Activated T-cell treated with anti-CD3 and anti-CD28 coated beads for 24 hours (primary cell): Measurements from ENCODE around the gene VEPH1.

Source experiments
- DNase-seq: peaks from one replicate; pipeline ENCODE4 v3.0.0-alpha.2; 2020; ENCODE audit warnings: low read depth

The VEPH1 gene

DNA sequence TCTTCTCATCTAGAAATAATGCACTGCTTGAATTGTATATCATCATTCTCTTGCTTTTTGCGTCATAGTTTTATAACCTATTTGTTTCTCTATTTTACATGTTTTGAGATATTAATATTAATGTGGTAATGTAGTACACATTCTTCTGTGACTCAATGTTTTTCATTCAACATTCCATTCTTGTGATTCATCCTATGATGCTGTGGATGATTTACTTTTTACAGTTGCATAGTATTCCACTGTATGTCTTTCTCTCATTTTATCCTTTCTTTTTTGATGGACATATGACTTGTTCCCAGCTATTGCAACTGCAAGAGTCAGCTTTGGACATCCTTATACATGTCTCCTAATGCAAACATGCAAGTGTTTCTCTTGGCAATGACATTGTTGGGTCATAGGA is 20.6 kb upstream of the VEPH1 start:
- DNase-seq = no peak

DNA sequence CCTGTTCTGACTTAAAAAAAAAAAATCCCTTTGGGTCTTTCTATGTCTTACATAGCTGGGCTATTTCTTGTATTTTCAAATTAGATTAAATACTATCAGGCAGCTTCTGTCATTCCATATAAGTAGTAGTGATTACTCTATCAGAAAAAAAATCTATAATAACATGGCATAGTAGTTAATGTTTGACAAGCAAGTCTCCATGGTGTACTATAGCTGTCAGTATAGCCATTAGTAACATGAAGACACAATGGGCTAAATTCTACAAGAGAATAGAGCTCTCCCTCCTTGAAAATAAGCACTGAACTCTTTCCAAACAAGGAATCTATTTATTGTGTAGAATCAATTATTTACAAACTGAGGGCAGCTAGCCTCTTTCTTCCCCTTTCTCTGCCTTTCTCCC is 19.4 kb upstream of the VEPH1 start:
- DNase-seq = no peak

DNA sequence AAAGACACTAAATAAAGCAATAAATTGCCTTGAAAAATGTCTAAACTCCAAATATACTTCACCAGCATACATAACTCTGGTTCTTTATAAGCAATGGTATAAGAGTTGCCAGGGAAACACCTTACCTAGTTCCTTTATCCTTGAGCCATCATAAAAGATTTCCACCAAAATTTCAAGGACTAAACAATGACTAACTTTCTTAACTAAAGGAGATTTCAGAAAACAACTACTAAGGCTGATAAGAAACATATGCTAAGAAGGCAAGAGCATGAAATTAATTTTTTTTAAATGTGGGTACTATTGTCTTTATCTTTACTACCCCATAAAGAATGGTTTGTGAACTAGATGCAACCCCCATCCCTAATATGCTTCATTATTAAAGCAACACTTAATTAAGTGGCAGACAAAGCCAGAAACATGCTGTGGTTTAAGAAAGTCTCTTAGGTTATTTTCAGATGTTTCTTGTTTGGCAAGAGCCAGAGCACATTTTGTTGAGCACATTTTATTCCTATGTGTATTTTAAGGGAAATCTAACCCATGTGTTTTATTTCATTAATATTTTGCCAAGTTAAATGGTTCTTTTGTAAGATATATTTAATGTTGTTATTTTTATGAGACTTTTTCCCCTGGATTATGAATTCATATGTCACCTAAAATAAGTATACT is 17.4 kb upstream of the VEPH1 start:
- no peak for DNase-seq

DNA sequence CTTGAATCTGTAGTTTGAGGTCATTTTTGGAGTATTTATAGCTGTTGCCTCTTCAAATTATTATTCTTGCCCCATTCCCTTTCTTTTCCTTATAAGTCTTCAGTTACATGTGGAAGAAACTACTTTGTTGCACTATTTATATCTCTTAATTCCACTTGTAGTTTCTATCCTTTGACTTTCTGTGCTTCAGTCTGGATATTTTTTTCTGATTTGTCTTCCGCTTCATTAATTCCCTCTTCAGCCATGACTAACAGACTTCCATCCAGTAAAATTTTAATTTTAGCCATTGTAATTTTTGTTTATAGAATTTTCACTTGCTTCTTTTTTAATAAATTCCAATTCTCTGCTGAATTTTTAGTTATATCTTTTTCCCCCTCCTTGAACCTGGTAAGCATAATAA is 15.7 kb upstream of the VEPH1 start:
- no peak for DNase-seq

DNA sequence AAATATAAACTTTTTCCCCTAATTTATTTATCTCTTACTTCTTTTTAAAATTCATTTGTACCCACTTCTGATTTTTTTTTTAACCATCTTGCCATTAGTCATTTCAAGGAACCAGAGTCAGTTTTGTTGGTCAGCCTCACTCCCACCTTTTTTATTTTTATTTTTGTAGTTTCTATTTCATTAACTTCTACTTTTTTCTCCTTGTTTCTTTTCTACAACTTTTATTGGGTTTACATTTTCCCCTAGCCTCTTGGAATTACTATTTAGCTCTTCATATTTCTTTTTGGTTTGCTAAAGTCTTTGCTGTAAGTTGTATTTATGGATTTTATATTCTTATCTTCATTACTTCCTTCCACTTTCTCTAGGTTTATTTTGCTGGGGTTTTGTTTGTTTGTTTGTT is 13.7 kb upstream of the VEPH1 start:
- DNase-seq = no peak

DNA sequence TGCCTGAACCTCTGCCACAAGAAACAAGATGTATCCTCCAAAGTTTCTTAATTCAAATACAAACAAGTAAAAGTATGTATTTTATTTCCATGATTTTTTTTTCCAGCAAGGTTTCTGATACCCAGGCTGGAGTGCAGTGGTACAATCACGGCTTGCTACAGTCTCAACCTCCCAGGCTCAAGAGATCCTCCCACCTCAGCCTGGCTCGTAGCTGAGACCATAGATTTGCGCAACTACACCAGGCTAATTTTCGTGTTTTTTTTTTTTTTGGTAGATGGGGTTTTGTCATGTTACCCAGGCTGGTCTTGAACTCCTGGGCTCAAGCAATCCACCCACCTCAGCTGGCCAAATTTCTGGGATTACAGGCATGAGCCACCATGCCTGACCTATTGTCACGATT is 12.2 kb upstream of the VEPH1 start:
- no peak for DNase-seq

DNA sequence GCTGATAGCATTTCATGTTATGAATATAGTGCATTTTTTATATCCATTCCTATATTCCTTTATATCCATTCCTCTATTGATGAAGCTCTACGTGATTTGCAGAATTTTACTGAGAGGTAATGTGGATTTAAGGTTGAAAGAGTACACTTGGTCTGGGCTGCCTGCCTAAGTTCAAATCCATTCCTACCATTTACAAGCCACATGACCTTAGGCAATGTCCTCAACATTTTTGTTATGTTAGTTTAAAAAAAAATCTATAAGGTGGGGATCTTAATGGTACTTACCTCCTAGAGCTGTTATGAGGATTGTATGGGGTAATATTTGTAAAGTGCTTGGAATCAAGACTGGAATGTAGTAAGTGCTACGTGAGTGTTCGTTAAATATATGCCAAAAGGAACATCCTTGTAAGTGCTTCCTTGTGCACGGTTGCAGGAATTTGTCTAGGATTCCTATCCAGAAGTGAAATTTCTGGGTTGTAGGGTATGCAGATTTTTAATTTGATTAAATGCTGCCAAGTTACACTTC is 11.2 kb upstream of the VEPH1 start:
- DNase-seq = no peak

DNA sequence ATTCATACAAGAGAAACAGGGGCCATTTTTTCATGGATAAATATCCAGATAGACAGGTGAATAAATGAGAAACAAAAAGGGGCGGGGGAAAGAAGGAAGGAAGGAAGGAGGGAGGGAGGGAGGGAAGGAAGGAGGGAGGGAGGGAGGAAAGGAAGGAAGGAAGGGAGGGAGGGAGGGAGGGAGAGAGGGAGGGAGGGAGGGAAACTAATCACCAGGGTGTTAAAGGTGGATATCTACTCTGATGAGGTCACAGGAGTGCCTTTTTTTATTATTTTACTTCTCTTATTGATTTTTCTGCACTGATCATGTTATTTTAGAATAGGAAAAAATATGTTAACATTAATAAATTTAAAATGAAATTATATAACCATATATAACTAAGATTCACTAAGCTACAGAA is 10.4 kb upstream of the VEPH1 start:
- no peak for DNase-seq

DNA sequence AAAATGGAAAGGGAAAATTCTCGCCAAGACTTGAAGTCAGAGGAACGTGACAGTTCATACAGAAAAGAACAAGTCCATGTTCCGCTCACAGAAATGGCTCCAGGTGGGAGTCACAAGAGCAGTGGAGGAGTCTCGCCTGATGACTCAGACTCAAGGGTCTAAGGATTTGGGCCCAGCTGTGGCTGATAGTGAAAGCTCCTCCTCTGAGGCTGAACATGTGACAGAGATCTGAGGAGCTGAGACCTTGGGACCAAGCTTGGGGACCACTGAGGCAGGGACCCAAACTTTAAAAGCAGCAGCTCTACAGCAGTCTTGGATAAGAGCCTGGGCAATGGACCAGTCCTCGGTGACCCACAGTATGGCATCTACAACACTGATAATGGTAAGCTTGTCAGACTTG is 9.3 kb upstream of the VEPH1 start:
- no peak for DNase-seq

DNA sequence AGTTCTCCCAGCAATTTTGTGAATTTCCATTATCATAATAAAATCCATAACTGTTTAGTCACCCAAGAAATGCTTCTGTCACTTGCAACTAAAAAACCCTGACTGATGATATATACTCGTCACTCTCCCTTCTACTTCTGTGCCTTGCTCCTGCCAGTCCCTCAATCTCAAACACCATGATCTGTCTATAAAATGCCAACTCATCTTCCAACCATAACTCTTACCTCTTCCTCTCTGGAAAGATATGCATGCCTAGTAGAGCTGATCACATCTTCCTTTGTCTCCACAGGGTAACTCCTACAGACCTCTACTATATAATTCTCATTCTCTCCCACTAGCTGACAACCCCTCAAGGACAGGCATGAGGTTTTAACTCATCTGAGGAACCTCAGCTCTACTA is 5.2 kb upstream of the VEPH1 start:
- no peak for DNase-seq

DNA sequence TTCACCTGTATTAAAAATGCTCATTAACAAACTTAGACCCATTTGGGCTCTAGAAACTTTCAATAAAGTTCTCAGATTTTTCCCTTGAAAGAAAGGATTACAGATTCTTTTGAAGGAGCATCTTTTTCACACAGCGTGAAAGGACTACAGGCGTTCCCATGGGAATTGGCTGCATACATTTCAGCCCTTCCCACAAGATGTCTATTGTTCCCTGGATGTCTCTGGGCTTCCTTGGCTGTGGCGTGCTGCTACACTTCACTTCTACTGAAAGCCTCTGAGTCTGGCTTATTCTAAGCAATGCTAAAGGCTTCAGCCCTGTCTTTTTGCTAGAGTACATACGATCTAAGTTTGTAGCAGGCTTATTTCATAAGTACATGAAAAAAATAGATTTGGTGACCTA is 1.4 kb downstream of the VEPH1 start:
- DNase-seq = no peak

DNA sequence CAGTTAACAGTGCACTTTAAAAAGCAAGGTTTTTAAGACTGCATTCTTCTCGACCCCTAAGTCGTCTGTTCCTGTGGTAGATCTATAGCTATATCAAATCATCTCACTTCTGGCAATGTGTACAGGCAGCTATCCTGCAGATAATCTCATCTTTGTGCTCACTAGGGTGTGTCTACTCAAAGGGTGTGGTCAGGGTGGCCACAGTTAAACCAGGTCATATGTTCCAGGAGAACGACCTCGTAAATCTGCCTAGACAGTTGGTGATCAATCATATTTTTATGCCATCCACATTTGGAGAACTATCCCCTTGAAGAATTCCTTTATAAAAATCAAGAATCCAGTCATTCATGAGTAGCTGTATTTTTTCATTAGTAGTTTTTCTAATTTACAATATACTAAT is 3.0 kb downstream of the VEPH1 start:
- DNase-seq = no peak

DNA sequence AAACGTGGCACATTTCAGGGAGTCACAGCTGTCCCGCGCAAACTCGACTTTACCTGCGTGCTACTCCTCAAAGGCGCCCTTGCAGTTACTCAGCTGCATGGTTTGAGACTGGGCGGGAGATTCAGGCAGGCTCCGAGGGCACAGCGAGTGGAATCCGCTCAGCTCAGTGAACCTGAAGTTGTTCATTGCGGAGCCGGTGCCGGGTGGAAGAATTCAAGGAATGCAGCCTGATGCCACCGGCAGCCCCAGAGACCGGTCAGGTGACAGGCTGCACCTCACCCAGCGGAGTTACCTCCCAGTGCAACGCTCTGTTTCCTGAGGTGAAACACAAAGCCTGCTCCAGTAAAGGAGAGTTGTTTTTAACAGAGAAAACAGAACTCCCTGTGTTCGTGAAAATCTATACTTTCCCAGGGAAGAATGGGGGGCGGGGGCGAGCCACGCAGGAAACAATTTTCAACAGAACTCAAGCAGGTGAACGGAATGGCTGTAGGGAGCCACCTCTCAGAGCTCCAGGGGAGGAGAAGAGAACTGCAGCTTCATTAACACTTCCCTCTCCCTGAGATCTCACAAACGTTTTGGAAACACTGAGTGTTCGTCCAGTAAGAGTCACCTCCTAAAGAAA is 3.8 kb downstream of the VEPH1 start:
- DNase-seq = no peak

DNA sequence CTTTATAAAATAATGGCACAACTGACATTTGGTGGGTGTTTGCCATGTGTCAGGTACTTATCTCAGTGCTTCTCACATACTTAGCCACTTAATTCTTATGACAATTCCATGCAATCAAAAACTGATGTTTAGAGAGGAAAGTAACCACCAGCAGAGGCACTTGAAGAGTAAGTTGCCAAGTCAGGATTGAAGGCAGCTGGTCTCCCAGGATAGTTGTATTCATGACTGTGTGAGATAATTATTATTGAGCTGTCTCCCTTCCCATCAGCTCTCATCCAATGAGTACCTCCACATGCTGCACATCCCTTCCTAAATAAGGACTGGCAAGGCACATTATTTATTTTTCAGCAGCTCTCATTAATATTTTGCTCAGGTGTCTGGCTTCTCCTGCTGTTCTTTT is 4.8 kb downstream of the VEPH1 start:
- DNase-seq = no peak

DNA sequence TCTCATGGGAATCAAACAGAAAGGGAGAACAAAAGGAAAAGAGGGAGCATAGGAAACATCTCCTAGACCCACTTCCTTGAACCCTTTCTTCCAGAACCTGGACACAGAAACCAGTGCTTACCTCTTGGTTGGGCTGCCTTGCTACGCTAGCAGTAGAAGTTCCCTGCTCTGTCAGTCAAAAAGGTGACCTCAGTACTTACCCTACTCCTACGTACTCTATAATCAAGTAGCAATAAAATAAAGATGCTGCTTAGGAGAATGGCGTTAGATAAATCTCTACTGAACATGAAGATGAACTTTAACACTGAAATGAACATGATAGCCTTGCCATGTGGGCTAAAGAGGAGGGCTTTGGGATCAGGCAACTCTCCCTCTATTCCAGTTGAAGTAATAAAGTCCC is 7.4 kb downstream of the VEPH1 start:
- DNase-seq = no peak

DNA sequence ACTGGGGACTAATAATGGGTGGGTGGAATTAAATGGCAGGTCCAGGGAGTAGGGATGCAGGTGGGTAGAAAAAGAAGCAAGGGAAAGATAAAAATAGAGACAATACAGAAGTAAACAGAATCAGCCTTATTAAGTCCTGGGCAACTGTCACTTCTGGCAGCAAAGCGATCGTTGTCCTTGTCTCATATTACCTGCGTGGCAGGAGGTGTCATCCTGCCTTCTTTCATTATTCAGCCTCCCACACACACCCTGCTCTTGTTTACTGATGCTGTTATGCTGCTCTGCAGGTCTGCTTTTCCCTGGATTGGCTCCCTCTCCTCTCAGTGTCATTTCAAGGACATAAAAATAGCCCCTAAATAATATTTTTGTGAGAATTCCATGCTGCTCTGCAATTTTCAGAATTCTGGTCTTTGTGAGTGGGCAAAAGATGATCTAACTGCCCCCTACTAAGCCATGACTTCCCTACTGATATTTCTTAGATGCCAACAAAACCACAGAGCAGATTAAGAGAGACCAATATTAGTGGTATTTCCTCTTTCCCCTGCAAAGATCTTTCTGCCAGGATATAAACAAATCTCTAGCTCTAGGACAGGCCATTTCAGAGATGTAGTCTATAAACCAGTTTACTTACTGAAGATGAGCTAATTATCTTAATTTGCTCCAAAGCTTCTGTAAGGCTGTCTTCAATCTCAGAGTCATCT is 8.5 kb downstream of the VEPH1 start:
- no peak for DNase-seq

DNA sequence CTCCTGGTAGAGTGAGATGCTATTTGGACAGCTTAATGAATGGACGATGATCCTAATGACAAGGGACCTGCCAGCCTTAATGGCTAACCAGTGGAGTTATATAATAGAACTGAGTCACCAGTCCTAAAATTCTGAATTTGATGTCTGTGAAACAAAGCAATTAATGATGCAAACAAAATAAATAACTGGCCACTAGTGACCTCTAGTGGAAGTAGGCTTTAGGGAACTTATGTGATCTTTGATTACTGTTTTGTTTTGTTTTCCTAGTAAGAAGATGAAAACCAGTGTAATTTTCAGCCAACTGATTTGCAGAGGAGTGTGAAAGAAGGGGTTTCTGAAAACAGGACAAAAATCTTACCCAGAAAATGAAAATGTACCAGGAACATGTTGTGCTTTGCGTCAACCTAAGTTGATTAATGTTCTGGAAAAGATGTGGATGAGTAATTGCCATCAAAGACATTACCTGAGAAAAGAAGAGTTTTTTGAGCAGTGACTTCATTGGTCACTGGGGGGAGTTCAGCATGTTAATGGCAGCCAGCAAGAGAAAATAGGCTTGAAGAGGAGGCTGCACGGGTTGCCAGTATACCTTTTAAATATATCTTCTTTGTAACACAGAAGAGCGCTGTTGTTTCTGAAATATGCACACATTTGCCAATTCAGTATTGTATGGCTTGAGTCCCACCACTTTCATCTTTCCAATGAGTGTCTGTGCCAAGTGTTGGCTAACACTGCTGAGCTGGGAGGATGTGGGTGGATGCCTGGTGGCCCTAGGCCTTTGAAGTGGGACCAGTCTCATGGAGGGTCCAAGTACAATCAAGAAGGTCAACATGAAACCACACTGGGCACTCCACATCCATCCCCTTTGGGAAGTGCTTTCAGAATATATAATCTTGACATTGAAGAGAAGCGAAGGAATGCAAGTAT is 9.3 kb downstream of the VEPH1 start:
- DNase-seq = no peak

DNA sequence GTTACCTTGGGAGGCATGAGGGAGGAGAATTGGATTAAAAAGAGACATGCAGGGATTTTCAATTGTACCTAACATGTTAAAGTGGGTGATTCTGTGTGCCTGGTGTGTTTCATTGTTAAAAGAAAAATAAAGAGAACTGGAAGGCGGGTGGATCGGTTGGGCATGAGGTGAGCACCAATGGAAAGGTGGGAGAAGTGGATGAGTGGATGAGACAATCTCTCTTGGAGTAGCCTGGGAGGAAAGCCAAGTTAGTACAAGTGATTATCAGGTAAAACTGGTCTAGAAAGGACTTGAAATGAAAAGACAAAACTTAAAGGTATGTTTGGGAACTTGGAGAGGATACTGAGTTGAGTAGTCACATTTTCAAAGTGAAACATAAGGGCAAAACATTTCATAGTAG is 12.1 kb downstream of the VEPH1 start:
- DNase-seq = no peak

DNA sequence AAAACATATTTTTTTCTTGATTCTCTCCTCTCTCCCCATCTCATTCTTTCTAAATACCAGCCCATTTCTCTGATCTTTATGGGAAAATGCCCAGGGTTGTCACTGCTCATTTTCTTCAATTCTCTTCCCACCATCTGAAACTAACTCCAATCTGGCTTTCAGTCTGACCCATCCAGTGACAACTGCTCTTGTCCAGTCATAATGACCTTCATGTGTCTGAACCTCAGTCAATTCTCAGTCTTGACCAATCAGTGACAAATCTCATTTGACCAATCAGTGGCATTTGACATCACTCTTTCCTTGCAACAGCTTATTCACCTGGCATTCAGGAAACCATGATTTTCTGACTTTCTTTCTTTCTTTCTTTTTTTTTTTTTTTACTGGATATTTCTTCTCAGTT is 15.1 kb downstream of the VEPH1 start:
- no peak for DNase-seq

DNA sequence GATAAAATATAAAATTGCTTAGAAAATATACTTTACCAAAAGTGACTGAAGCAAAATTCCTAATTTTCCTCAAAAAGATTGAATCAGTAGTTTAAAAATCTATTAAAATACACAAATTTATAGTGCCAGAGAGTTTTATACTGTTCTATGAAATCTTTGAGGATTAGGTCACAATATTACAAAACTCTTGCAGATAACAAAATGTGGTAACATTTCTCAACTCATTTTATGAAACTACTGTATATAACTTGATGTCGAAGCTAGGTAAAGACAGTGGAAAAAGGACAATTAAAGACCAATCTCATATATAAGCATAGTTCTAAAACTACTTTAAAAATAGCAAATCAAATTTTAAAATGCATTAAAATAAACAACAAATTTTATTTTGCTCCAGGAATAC is 15.9 kb downstream of the VEPH1 start:
- DNase-seq = no peak

DNA sequence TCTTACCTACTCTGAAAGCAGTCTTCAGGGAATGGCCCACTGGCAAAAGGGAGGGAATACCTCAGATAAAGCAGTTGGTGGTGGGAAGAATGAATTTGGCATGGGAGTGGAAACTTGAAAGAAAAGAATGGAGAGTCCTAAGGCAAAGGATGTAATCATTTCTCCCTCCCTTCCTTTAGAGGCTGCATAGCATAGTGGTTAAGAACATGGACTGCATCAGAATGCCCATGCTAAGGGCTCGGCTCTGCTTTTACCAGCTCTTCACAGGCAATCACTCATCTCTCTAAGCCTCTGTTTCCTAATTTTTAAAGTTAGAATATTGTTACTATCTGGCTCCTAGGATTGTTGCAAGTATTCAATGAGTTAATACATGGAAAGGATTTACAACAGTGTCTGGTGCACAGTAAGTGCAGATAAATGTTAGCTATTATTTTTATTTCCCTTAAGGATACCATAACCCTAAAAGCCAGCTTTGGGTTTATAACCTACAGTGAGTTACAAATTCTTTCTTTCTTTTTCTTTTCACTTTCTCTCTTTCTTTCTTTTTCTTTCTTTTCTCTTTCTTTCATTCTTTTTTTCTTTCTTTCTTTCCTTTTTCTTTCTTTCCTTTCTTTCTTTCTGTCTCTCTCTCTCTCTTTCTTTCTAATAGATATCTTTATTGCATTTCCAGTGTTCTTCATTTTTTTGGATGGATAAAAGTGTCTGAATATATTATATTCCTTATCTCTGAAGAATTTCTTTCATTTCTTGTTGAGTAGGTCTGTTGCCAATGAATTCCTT is 23.6 kb downstream of the VEPH1 start:
- no peak for DNase-seq

DNA sequence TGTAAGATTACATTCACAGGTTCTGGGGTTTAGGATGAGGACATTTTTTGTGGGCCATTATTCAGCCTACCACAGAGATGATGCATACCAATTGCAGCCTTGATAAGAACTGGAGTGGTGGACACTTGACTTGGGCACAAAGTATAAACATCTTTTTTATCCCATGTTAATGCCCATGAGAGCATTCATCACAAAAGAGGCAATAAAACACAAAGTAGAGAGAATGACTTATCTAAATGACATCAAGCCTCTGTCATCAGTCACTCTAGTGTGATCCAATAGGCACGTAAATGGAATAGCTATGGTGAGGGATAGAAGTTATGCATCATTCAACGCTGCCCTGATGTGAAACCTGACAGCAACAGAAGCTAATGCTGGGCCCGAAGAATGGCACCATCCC is 25.8 kb downstream of the VEPH1 start:
- DNase-seq = no peak
